Stomach (tissue), 4 donors: ENCODE data around the gene WDR82.

Source experiments
- POLR2A ChIP-seq, 4 donors: fragments of 450-650 bp; IDR thresholded peaks; one replicate each; pipeline ENCODE4 v1.6.1; 2016; ENCODE audit warnings: antibody characterized with exemption in 4 of 4, control low read depth in 2 of 4, mild to moderate bottlenecking in 1 of 4, moderate library complexity in 1 of 4
- POLR2AphosphoS5 ChIP-seq, 3 donors: sonication (generic); formaldehyde crosslinking; IDR thresholded peaks; one replicate each; pipeline ENCODE4 v1.6.1; 2016; ENCODE audit warnings: antibody characterized with exemption in 3 of 3

GRCh38 chr3:52313774-52314188 lies 35.3 kb upstream of the WDR82 start:
- TF ChIP-seq POLR2A (IDR thresholded peaks at IDR 0.05), result no peak
- TF ChIP-seq POLR2AphosphoS5 (IDR thresholded peaks at IDR 0.05), result peak in 2 of 3 donors; percentile 9 to 21
